ENCODE measurements around the gene LRCH4. TPM values are rescaled to one million over a fixed set of nuclear protein-coding genes. Genes with fewer than 3 reads are reported as not detected.

Gene LRCH4
- total RNA-seq, 1 donor from 2014 or later, result 76.6 TPM

DNA sequence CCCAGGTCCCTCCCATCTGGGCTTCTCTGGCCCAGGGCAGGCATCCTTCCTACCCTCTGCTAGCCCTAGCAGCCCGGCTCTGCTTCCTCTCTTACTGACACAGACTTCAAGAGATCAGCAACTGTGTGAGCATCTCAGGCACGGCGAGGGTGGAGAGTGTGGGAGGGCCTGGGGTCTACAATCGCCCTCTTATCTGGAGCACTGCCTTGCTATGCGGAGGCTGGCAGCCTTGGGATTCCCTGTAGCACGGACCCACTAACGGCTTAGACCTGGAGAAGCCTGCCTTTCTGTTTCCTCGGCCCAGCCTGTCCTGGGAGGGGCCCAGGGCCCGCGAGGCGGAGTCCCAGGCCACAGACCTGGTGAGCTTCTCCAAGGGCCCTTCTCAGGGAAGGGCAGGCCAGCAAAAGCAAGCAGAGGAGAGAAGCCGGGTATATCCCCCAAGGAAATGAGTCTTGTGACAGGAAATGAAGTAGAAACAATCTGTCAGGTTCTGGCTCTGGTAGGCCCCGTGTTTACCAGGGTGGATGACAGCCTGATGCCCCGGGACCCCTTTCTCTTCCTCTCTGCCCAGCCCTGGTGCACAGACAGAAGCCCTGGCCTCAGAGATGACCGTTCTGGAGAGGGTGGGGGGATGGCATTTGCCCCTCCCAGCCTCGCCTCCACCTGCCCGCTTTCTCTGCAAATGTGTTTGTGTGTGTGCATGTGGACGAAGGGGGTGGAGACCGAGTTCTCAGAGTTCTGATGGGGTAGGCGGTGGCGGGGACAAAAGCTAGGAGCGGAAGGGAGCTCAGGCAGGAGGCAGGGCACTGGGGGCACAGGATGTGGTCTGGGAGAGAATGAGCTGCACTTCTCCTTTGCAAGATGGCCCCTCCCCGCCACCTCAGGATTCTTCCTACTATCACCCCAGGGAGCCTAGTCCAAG lies 2.5 kb downstream of the LRCH4 start:
- TF ChIP-seq CTCF (IDR thresholded peaks at IDR 0.05; ENCODE audit: unreplicated experiment), result no peak
- H3K4me1 Mint-ChIP-seq (ENCODE audit: low read depth), result peaks cover 20% of the 10 kb centered on the region
- H3K9me3 Mint-ChIP-seq (ENCODE audit: low read depth), result no peaks in the 10 kb centered on the region
- no peak for DNase-seq (ENCODE audit: low spot score, unreplicated experiment)
- H3K27me3 Mint-ChIP-seq, result no peaks in the 10 kb centered on the region
- peak overlapping the region; percentile 87 for H3K27ac Mint-ChIP-seq
- H3K36me3 Mint-ChIP-seq (ENCODE audit: insufficient read depth), result peaks cover 3% of the 10 kb centered on the region
- peak overlapping the region; percentile 69 for H3K4me3 Mint-ChIP-seq (ENCODE audit: low read depth)

DNA sequence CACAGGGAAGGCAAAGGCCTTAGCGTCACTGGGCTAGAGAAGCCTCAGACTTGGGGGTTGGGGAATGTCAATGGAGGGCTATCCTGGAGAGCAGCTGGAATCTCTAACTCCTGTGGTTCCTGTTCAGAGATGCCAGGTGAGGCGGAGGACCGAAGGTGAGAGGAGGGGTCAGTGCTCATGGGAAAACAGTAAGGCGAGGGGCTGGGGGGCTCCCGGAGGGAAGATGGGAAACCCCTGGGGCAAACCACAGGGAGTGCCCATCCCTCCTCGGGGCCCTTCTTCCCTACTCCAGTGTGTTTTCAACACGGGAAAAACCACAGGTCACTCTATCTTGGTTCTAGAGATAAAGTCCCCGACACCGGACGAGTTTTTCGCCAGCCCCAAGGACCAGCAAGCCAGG lies 3.3 kb downstream of the LRCH4 start:
- peaks cover 3% of the 10 kb centered on the region for H3K36me3 Mint-ChIP-seq (ENCODE audit: insufficient read depth)
- no peak overlapping the region for H3K27ac Mint-ChIP-seq
- H3K4me3 Mint-ChIP-seq (ENCODE audit: low read depth), result peak overlapping the region; percentile 46
- H3K27me3 Mint-ChIP-seq, result no peaks in the 10 kb centered on the region
- peaks cover 20% of the 10 kb centered on the region for H3K4me1 Mint-ChIP-seq (ENCODE audit: low read depth)
- no peaks in the 10 kb centered on the region for H3K9me3 Mint-ChIP-seq (ENCODE audit: low read depth)
- no peak for TF ChIP-seq CTCF (IDR thresholded peaks at IDR 0.05; ENCODE audit: unreplicated experiment)
- no peak for DNase-seq (ENCODE audit: low spot score, unreplicated experiment)

DNA sequence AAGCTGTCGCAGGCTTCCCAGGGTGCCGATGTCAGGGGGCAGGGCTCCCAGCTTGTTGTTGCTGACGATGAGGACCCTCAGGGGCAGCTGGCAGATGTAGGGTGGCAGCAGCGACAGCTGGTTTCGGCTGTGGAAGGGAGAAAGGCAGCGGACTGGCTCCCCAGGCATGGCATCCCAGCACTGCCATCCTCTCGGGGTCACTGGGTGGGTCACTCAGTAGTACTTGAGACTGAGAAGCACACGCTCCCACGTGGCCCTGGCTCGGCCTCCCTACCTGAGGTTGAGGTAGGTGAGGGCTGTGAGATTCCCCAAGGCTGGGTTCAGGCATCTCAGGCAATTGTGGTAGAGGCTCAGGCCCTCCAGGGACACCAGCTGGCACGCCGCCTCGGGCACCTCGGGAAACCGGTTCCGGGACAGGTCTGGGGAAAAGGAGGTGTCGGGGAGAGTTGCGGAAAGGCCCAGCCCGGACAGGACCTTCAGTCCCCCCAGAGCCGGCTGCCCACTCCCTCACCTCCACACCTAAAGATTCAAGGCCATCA lies 3.8 kb downstream of the LRCH4 start:
- TF ChIP-seq CTCF (IDR thresholded peaks at IDR 0.05; ENCODE audit: unreplicated experiment), result no peak
- no peak overlapping the region for H3K27ac Mint-ChIP-seq
- H3K36me3 Mint-ChIP-seq (ENCODE audit: insufficient read depth), result peaks cover 3% of the 10 kb centered on the region
- H3K9me3 Mint-ChIP-seq (ENCODE audit: low read depth), result no peaks in the 10 kb centered on the region
- H3K27me3 Mint-ChIP-seq, result no peaks in the 10 kb centered on the region
- DNase-seq (ENCODE audit: low spot score, unreplicated experiment), result no peak
- no peak overlapping the region for H3K4me3 Mint-ChIP-seq (ENCODE audit: low read depth)
- H3K4me1 Mint-ChIP-seq (ENCODE audit: low read depth), result peaks cover 20% of the 10 kb centered on the region

- Mint-ChIP-seq H3K4me1 (ENCODE audit: low read depth) (peaks cover 20% of the 10 kb centered on the region), H3K27me3 (no peaks in the 10 kb centered on the region), H3K9me3 (ENCODE audit: low read depth) (no peaks in the 10 kb centered on the region), H3K4me3 (ENCODE audit: low read depth) (no peak overlapping the region), H3K27ac (no peak overlapping the region), H3K36me3 (ENCODE audit: insufficient read depth) (peaks cover 6% of the 10 kb centered on the region)
- DNase-seq (ENCODE audit: low spot score, unreplicated experiment), result no peak
- TF ChIP-seq CTCF (IDR thresholded peaks at IDR 0.05; ENCODE audit: unreplicated experiment), result no peak
Observed at GRCh38 chr7:100580466-100581283, 5.3 kb downstream of the LRCH4 start.
